Smooth muscle cell (in vitro differentiated cells): ENCODE measurements around the gene SLC38A9. TPM values are rescaled to one million over a fixed set of nuclear protein-coding genes. Genes with fewer than 3 reads are reported as not detected.

Experiments used
- DNase-seq: peaks from one replicate; lab custom pipeline; 2025; ENCODE audit not compliant: unreplicated experiment; lab: John Stamatoyannopoulos, UW
- H2AFZ ChIP-seq: fragments of 200-600 bp; sonication (generic); 2 replicates; pipeline ENCODE4 v1.6.0; 2016; ENCODE audit warnings: antibody characterized with exemption, low read depth, mild to moderate bottlenecking
- H3F3A ChIP-seq: fragments of 200-600 bp; sonication (generic); 2 replicates; pipeline ENCODE4 v1.6.0; 2017; ENCODE audit warnings: antibody characterized with exemption, low read depth
- H3K27ac ChIP-seq: fragments of 200-600 bp; sonication (generic); 2 replicates; pipeline ENCODE4 v1.5.1; 2016; ENCODE audit warnings: low read depth, mild to moderate bottlenecking
- H3K27me3 ChIP-seq: fragments of 200-600 bp; sonication (generic); 2 replicates; pipeline ENCODE4 v1.6.1; 2016; ENCODE audit warnings: low read depth, mild to moderate bottlenecking
- H3K36me3 ChIP-seq: fragments of 200-600 bp; sonication (generic); 2 replicates; pipeline ENCODE4 v1.5.1; 2016; ENCODE audit warnings: low read depth
- H3K4me1 ChIP-seq: fragments of 200-600 bp; sonication (generic); 2 replicates; pipeline ENCODE4 v1.5.1; 2016; ENCODE audit warnings: low read depth
- H3K4me2 ChIP-seq: fragments of 200-600 bp; sonication (generic); 2 replicates; pipeline ENCODE4 v1.6.0; 2016; ENCODE audit warnings: mild to moderate bottlenecking
- H3K4me3 ChIP-seq: fragments of 200-600 bp; sonication (generic); 2 replicates; pipeline ENCODE4 v1.5.1; 2016; ENCODE audit warnings: mild to moderate bottlenecking
- H3K79me2 ChIP-seq: fragments of 200-600 bp; sonication (generic); 2 replicates; pipeline ENCODE4 v1.6.0; 2016; ENCODE audit warnings: low read depth, mild to moderate bottlenecking
- H3K9ac ChIP-seq: fragments of 200-600 bp; sonication (generic); 2 replicates; pipeline ENCODE4 v1.6.0; 2016; ENCODE audit warnings: low read depth
- H3K9me3 ChIP-seq: fragments of 200-600 bp; sonication (generic); replicated peaks from 2 replicates; pipeline ENCODE4 v1.5.1; 2016; ENCODE audit warnings: low read depth
- H4K20me1 ChIP-seq: fragments of 200-600 bp; sonication (generic); 2 replicates; pipeline ENCODE4 v1.6.0; 2016; ENCODE audit warnings: low read depth
- WGBS: methylation state at CpG from one replicate; pipeline ENCODE4 v1.1.7; 2016; ENCODE audit warnings: low lambda C conversion rate; 5-methylcytosine and 5-hydroxymethylcytosine counted together
- polyA plus RNA-seq: library from polyadenylated mRNA; unstranded; fragments of >200 nt; fragmentation: Nextera tagmentation; extraction: Ambion mirVana; gene quantifications from 2 replicates; pipeline ENCODE4 v1.2.1, GENCODE V29; 2016
- total RNA-seq: library from RNA; depleted of rRNA; stranded (reverse); fragments of >200 nt; gene quantifications from 2 replicates; pipeline ENCODE4 v1.2.3, GENCODE V29; 2014
- TF ChIP-seq, protein P1 (sequence below): fragments of 200-600 bp; sonication (generic); IDR thresholded peaks from 2 replicates; pipeline ENCODE4 v1.5.1; 2017; ENCODE audit warnings: borderline replicate concordance, mild to moderate bottlenecking, antibody characterized with exemption; ENCODE audit not compliant: insufficient read depth, poor library complexity, severe bottlenecking

The SLC38A9 gene
- total and polyA plus RNA-seq, 2 experiments from 2014 or later: 19.8 to 41.0 TPM

DNA sequence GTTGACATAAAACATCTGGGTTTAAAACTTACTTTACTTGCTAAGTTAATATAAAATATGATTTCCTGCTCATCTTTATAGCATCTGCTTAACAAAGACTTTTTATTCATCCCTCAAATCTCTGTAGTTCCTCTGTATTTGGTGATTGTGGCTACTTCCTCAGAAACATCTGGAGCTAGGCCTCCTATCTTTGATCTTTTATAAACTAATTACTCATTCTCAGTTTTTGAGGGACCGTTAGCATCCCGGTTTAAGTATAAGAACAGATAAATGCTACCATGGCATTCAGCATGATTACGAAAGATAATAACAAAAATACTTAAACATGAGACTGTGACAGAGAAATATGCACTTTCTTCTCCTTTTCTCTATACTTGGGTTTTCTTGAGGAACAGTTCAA, 85.3 kb downstream of the SLC38A9 start:
- Histone ChIP-seq H3K4me2 (peak overlapping the region; percentile 35), H3K36me3 (no peaks in the 10 kb centered on the region), H4K20me1 (no peaks in the 10 kb centered on the region), H3K4me1 (peaks cover 36% of the 10 kb centered on the region), H3F3A (peaks cover 4% of the 10 kb centered on the region), H3K9me3 (no peaks in the 10 kb centered on the region), H3K27me3 (no peaks in the 10 kb centered on the region), H3K4me3 (no peak overlapping the region), H3K9ac (no peak overlapping the region), H3K79me2 (no peaks in the 10 kb centered on the region), H3K27ac (no peak overlapping the region), H2AFZ (no peak overlapping the region)
- 26% methylated on average over 3 of the region's 3 CpGs for WGBS
- no peak for DNase-seq
- TF ChIP-seq, protein P1, sequence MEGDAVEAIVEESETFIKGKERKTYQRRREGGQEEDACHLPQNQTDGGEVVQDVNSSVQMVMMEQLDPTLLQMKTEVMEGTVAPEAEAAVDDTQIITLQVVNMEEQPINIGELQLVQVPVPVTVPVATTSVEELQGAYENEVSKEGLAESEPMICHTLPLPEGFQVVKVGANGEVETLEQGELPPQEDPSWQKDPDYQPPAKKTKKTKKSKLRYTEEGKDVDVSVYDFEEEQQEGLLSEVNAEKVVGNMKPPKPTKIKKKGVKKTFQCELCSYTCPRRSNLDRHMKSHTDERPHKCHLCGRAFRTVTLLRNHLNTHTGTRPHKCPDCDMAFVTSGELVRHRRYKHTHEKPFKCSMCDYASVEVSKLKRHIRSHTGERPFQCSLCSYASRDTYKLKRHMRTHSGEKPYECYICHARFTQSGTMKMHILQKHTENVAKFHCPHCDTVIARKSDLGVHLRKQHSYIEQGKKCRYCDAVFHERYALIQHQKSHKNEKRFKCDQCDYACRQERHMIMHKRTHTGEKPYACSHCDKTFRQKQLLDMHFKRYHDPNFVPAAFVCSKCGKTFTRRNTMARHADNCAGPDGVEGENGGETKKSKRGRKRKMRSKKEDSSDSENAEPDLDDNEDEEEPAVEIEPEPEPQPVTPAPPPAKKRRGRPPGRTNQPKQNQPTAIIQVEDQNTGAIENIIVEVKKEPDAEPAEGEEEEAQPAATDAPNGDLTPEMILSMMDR: no peak

DNA sequence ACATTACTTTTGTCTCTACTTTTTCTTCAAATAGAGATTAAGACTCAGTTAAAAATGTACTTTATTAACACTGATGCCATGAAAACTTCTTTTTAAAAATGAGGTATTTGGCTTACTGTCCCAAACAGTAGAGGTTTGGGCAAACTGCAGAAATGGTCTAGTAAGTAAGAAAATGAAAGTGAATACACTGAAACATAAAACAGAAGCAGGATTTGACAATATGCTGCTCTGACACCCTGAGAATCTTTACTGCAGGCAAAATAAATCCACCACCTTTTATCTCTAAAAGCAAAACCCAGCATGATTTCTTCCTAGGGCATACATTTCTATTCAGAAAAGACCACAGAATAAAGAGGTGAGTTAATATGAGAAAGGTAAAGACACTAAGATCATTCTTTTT, 86.2 kb downstream of the SLC38A9 start:
- peaks cover 36% of the 10 kb centered on the region for H3K4me1 ChIP-seq
- DNase-seq: no peak
- no peaks in the 10 kb centered on the region for H4K20me1 ChIP-seq
- H3K27ac ChIP-seq: no peak overlapping the region
- H3K27me3 ChIP-seq: no peaks in the 10 kb centered on the region
- TF ChIP-seq, protein P1: no peak
- H3F3A ChIP-seq: peaks cover 4% of the 10 kb centered on the region
- no peak overlapping the region for H3K4me3 ChIP-seq
- H3K9me3 ChIP-seq: no peaks in the 10 kb centered on the region
- no peaks in the 10 kb centered on the region for H3K79me2 ChIP-seq
- H3K9ac ChIP-seq: no peak overlapping the region
- no peak overlapping the region for H2AFZ ChIP-seq
- H3K36me3 ChIP-seq: no peaks in the 10 kb centered on the region
- peak overlapping the region; percentile 15 for H3K4me2 ChIP-seq

GRCh38 chr5:55625589-55625909, 86.6 kb downstream of the SLC38A9 start:
- H3F3A ChIP-seq: peaks cover 4% of the 10 kb centered on the region
- no peak overlapping the region for H3K9ac ChIP-seq
- H3K27ac ChIP-seq: no peak overlapping the region
- peaks cover 36% of the 10 kb centered on the region for H3K4me1 ChIP-seq
- H3K4me3 ChIP-seq: no peak overlapping the region
- no peaks in the 10 kb centered on the region for H3K9me3 ChIP-seq
- no peaks in the 10 kb centered on the region for H3K36me3 ChIP-seq
- 59% methylated on average over 4 of the region's 4 CpGs for WGBS
- peak overlapping the region; percentile 15 for H3K4me2 ChIP-seq
- H4K20me1 ChIP-seq: no peaks in the 10 kb centered on the region
- no peak for DNase-seq
- H2AFZ ChIP-seq: no peak overlapping the region
- TF ChIP-seq, protein P1: no peak
- H3K79me2 ChIP-seq: no peaks in the 10 kb centered on the region
- no peaks in the 10 kb centered on the region for H3K27me3 ChIP-seq

DNA sequence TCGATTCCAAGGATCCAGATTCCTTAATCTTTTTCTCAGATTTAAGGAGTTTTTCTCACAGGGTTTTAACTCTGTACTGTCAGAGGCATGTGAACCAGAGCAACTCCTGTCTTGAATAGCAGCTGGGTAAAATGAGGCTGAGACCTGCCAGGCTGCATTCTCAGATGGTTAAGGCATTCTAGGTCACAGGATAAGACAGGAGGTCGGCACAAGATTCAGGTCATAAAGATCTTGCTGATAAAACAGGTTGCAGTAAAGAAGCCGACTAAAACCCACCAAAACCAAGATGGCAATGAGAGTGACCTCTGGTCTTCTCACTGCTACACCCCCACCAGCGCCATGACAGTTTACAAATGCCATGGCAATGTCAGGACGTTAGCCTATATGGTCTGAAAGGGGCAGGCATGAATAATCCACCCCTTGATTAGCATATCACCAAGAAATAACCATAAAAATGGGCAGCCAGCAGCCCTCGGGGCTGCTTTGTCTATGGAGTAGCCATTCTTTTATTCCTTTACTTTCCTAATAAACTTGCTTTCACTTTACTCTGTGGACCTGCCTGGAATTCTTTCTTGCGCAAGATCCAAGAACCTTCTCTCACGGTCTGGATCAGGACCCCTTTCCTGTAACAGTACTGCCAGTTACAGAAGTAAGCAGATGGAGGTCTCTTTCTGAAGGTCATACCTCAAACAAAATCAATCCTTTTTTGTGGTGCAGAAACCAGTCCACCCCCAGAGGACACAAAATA, 87.1 kb downstream of the SLC38A9 start:
- TF ChIP-seq, protein P1: no peak
- Histone ChIP-seq H3K9ac (no peak overlapping the region), H3F3A (peaks cover 8% of the 10 kb centered on the region), H3K4me3 (no peak overlapping the region), H3K27me3 (no peaks in the 10 kb centered on the region), H3K9me3 (no peaks in the 10 kb centered on the region), H3K36me3 (no peaks in the 10 kb centered on the region), H3K27ac (peak overlapping the region; percentile 9), H2AFZ (no peak overlapping the region), H3K4me1 (peaks cover 36% of the 10 kb centered on the region), H4K20me1 (no peaks in the 10 kb centered on the region), H3K4me2 (peak overlapping the region; percentile 15), H3K79me2 (no peaks in the 10 kb centered on the region)
- WGBS: 43% methylated on average over 8 of the region's 8 CpGs
- DNase-seq: no peak
